HCT116 (cell line): Measurements from ENCODE around the gene NRSN1.

Source experiments
- CTCF ChIP-seq, 3 experiments: fragments of 200-600 bp in 1 of 3; sonication (generic) in 1 of 3; IDR thresholded peaks in 2 of 3; conservative IDR thresholded peaks in 1 of 3; 2 replicates each; pipeline ENCODE4 v1.5.1; 2012 to 2017; ENCODE audit warnings: low read depth in 2 of 3, low read length in 2 of 3, antibody characterized with exemption in 1 of 3, borderline replicate concordance in 1 of 3, control low read depth in 1 of 3, mild to moderate bottlenecking in 1 of 3, mixed read lengths in 1 of 3, mixed run types in 1 of 3, moderate library complexity in 1 of 3; ENCODE audit not compliant: insufficient read depth in 1 of 3
- EGR1 ChIP-seq: IDR thresholded peaks from 2 replicates; pipeline ENCODE4 v1.6.1; 2012; ENCODE audit warnings: low read depth
- ELF1 ChIP-seq: IDR thresholded peaks from 2 replicates; pipeline ENCODE4 v1.6.1; 2012; ENCODE audit warnings: low read depth, borderline replicate concordance
- EZH2 ChIP-seq: fragments of 200-600 bp; sonication (generic); IDR thresholded peaks from 2 replicates; pipeline ENCODE4 v1.6.1; 2017; ENCODE audit warnings: antibody characterized with exemption, mixed run types
- MAX ChIP-seq: IDR thresholded peaks from 2 replicates; pipeline ENCODE4 v1.6.1; 2012
- REST ChIP-seq: IDR thresholded peaks from 2 replicates; pipeline ENCODE4 v1.6.1; 2012; ENCODE audit warnings: low read depth

GRCh38 chr6:24139080-24139479, 13.1 kb downstream of the NRSN1 start:
- TF ChIP-seq ELF1: no peak
- no peak for TF ChIP-seq MAX
- TF ChIP-seq CTCF (IDR thresholded peaks at IDR 0.05 in 2 of 3, conservative IDR thresholded peaks at IDR 0.05 in 1 of 3; ENCODE audit: borderline replicate concordance in 1 of 3, insufficient read depth in 1 of 3, low read depth in 2 of 3, low read length in 2 of 3): no peak
- TF ChIP-seq EZH2: no peak
- TF ChIP-seq REST: no peak
- no peak for TF ChIP-seq EGR1
